Astrocyte of the spinal cord (primary cell): ENCODE measurements around the gene RLN3.
"Not testable (repeated sequence)": the region's sequence is repeated elsewhere in the genome, so short reads cannot be mapped to it uniquely, and the experiment has no call there.

Experiments used
- DNase-seq: peaks from one replicate; pipeline ENCODE4 v3.0.0; 2011; ENCODE audit warnings: low read depth, low spot score
- H3K4me3 ChIP-seq: 2 replicates; pipeline ENCODE4 v1.5.1; 2011; ENCODE audit warnings: low read depth, mild to moderate bottlenecking, low read length, moderate library complexity
- CTCF ChIP-seq: IDR thresholded peaks from 2 replicates; pipeline ENCODE4 v1.5.1; 2012; ENCODE audit warnings: low read depth, mild to moderate bottlenecking, low read length, inconsistent platforms
- in situ Hi-C: cut with HindIII; loops from 2 replicates; pipeline ENCODE4 v1.10.0; 2017; ENCODE audit warnings: low sequenced_read_pairs

RLN3 gene

DNA sequence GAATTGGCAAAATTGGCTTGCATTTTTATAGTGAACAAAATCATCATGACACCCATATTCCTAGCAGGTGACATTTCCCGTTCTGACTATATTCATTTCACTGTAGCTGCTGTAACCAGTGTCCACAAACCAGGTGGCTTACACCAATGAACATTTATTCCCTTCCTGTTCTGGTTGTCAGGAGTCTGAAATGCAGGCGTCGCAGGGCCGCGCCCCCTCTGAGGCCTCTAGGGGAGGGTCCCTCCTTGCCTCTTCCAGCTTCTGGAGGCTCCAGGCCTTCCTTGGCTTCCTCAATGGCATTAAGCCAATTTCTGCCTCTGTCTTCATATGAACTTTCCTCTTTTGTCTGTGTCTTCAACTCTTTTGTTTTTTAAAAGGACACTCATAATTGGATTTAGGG is 6.5 kb upstream of the RLN3 start:
- in situ Hi-C loops = no loop called here
- no peak for DNase-seq
- H3K4me3 ChIP-seq = no peak overlapping the region
- TF ChIP-seq CTCF = no peak

GRCh38 chr19:14022469-14022868 is 5.5 kb upstream of the RLN3 start:
- no peak overlapping the region for H3K4me3 ChIP-seq
- no peak for TF ChIP-seq CTCF
- DNase-seq = peak; percentile 71
- in situ Hi-C loops = no loop called here

DNA sequence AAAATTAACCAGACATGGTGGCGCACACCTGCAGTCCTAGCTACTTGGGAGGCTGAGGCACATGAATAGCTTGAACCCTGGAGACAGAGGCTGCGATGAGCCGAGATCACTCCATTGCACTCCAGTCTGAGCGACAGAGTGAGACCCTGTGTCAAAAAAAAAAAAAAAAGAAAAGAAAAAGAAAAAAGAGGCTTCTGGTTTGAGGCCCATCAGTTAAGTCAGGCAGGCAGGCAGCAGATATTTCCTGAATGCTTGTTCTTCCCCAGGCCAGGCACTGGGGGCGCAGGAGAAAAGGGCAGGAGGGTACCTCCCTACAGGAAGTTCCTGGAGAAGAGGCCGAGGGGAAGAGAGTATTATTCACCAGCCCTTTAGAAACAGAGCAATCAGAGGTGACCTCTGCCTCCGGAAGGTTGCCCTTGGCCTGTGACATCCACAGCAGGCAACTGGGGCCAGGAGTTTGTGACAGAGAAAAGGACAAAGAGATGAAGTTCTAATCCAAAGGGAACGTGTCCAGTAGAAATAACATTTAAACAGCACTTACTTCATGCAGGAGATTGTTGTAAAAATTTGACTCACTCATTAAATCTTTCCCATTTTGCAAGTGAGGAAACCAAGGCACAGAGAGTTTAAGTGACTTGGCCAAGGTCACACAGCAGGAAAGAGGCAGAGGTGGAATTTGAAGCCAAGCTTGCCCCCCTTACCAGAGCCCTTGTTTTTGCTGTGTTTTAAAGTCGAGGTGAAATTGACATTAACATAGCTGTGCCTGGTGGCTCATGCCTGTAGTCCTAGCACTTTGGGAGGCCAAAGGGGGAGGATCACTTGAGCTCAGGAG is 4.3 kb upstream of the RLN3 start:
- in situ Hi-C loops = no loop called here
- no peak overlapping the region for H3K4me3 ChIP-seq
- DNase-seq = peak; percentile 40
- TF ChIP-seq CTCF = peak; percentile 64

DNA sequence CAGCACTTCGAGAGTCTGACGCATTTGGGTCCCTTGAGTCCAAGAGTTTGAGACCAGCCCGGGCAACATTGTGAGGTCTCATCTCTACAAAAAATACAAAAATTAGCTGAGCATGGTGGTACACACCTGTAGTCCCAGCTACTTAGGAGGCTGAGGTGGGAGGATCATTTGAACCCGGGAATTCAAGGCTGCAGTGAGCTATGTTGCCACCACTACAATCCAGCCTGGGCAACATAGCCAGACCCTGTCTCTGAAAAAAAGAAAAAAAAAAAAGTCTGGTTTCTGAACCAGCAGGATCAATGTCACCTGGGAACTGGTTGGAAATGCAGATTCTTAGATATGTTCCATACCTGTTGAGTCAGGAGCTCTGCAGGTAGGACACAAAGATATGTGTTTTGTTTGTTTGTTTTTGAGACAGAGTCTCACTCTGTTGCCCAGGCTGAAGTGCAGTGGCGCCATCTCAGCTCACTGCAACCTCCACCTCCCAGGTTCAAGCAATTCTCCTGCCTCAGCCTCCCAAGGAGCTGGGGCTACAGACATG is 1.2 kb upstream of the RLN3 start:
- in situ Hi-C loops, DNase-seq, H3K4me3 ChIP-seq: not testable (repeated sequence)

- in situ Hi-C loops = no loop called here
- TF ChIP-seq CTCF = no peak
Measured at GRCh38 chr19:14028901-14029300, 953 bp downstream of the RLN3 start.

GRCh38 chr19:14030997-14031718 is 3.2 kb downstream of the RLN3 start:
- no peak for TF ChIP-seq CTCF
- H3K4me3 ChIP-seq = peak overlapping the region; percentile 56
- in situ Hi-C loops = no loop called here
- no peak for DNase-seq

More at GRCh38 chr19:14028901-14029300, 953 bp downstream of the RLN3 start:
- H3K4me3 ChIP-seq = no peak overlapping the region
- DNase-seq = no peak
